ENCODE measurements around the gene STXBP4.

The STXBP4 gene

DNA sequence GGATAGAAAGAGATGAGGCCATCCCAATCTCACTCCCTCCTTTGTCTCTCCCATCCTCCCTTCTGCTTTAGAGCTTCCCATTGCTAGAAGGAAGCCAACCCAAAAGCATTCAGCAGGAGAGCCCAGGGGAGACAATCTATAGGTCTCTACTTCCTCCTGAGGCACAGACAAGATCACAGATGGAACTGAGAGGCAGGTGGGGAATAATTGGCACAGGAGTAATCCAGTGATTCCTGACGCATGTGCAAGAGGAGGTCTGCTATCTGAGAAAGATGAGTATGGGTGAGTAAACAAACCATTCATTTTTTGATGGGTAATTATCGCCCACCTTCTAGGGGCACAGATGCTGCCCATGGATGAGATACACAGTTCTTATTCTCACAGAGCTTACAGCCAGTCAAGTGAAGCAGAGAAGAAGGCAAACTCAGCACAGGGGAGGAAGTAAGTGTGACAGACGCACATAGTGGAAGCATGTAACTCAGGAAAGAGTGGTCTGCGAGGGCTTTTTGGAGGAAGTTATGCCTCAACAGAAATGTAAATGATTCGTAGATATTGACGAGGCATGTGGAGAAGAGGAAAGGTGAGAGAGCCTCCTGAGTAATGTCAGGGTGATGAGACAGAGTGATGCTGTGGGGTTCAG is 207.3 kb downstream of the STXBP4 start:
- DNase-seq = no peak

DNA sequence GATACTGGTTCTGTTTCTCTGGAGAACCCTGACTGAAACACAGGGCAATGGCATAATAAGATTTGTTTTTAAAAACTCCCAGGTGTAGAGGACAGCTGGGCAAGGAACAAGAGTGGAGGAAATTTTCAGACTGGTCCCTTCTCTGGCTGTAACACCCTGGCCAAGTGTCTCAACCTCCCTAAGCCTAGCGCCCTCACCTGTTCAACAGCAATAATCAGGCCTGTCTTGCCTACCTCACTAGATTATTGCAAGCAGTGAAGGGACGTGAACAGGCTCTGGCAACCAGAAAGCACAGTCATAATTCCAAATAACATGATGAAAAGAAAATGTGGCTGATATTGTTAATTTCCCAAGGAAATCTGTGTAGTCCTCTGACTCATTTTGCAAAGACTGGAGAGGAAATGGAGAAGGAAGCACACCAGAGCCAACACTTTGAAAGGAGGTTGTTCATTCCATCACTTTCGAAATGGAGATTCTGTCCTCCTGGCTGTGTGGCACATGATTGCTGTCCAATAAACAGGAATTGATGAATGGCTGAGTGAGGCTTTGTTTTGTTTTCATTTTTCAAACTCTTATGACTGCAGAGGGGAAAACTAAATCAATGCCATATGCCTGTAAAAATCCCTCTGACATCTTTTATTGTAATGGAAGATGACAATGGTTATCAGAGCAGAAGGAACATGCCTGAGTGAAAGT is 208.7 kb downstream of the STXBP4 start:
- DNase-seq = no peak

DNA sequence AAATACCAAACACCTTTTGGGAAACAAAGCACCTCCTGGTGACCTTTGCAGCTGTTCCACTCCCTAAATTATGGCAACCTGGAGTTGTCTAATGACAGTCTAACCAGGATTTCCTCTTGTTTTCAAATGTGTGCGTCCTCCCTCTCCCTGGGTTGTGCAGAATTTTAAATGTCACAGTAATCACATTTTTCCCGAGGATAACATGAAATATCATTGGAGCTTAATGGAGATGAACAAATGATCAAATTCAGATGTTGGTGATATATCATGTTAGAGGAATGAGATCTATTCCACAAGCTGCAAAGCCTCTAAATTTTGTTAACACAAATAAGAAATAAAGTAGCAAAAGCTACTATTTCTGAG is 209.3 kb downstream of the STXBP4 start:
- no peak for DNase-seq

DNA sequence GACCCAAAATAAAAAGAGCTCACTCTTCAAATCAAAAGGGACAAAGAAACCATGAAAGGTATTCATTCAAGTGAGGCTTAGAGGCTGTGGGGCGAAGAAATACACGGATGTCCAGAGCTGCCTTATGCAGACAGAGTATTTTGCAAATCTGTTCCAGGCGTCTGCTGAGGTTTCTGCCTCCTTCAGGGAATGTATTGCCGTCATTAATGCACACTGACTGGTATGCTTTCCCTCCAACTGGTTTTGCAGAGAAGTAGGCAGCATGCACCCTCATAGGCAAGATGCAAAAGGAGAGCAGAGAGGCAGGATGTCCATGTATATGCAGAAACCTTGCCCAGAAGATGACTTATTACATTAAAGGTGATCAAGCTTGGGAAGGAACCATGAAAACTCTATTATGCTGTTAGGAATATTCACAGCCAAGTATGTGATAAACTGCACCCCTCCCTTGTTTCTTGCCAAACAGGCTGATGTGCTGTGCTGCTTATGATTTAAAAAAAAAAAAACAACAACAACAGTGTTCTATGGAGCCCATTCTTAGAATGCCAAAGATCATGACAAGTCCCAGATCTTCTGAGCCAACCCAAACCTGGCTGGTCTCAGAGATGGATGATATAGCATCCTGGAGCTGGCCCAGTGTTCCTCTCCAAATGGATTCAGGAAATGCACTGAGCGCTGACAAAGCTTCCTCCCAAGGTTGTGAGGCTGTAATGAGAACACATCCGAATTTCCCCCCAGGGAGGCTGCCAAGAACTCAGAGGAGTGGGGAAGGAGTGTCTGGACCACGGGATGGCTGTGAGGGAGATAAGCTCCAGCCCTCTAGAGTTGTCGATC is 218.6 kb downstream of the STXBP4 start:
- no peak for DNase-seq

DNA sequence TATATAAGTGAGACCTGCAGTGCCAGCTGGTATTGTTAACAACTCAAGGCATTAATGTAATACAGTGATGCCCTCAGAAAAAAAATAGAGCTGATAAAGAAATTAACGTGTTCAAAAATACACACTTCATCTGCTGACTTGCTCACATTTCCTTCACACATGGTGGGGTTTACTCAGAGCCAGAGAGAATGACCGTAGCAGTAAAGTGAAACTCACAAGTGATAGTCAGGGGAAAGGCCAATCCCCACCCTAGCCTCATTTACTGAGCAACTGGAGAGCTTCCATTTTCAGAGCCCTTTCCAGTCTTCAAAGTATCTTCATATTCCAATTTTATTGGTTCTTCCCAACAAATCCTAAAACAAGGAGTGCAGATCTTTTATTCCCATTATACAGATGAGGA is 222.2 kb downstream of the STXBP4 start:
- DNase-seq = no peak

DNA sequence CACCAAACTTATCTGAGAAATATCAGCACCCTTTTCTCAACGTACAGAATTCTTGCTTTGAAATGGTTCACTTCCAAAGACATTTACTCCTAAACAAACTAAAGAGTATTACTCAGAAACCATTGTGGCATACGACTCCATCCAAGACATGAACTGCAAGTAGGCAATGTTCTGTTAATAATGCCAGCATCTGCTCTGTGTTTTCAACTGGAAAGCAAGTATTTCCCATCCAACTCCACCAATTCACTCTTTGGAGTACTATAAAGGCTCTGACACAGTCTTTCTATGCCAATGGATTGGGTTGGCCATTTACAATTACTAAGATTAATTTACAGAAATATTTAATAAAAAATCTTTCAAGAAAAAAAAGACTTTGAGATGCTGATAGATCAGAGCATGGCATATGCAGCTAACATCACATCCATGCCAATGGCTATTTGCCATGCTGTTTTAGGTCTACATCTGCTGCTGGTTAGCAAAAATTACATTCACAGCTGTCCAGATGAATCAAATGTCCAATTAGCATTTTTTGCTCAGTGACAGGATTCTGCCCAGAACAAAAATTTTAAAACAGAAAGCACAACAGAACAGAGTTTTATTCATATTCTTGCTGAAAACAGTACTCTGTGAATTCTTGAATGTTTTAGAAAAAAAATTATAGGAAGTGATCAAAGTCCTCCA is 230.3 kb downstream of the STXBP4 start:
- DNase-seq = no peak

DNA sequence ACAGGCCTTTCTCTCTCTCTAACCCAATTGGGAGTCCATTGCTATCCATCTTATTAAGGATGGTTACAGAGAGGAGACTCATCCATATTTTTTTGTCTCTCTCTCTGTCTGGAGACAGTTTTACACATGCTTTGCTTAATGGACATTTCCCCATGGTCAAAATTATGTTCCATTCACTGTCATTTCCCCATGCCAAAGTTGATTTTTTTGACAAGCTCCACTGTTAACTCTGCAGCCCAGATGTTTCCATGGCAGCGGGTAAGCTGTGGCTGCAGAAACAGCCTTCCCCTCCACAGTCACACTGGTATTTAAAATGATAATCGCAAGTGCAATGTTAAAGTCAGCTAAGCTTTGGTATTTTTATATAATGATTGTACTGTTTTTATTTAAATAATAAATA is 232.3 kb downstream of the STXBP4 start:
- no peak for DNase-seq

DNA sequence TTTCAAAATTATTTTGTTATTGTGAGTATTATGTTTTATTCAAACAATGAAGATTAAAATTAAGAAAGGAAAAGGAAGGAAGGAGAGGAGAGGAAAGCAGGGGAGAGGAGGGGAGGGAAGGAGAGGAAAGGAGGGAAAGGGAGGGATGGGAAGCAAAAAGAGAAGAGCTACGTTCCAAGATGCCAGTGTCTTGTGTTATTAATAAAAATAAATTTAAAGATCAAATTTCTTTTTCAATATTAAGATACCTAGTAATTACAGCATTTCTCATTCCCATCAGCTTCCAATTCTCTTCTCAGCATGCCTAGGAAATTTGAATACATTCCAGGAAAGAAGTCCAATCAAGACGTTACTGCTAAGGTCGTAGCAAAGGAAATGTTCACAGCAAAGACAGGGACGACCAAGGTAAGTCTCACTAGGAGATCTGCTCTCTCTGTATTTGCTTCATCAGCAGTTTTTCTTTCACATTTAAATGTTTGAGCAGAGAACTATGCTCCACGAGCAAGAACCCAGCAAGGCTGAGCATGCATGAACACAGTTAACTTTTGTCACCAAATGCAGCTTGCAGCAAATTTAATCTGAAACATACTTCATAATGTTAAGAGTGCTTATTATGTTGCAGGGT is 232.9 kb downstream of the STXBP4 start:
- DNase-seq = no peak

DNA sequence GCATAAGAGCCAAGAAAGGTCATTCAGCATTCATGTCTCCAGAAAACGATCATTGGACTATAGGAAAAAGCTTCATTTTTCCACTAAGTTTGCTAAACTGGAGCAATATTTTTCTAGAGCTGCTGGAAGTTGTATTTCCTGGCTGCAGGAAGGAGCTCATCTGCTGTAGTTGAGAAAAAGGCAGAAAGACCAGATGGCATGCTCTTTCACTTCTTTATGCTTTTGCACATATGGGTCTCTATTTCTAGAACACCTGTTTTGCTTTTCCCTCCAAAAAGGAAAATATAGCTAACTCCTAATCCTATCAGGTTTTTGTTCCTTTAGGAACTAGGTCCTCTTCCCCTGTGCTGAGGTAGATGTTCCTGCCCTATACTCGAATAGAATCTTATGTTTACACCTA is 234.3 kb downstream of the STXBP4 start:
- DNase-seq = no peak

DNA sequence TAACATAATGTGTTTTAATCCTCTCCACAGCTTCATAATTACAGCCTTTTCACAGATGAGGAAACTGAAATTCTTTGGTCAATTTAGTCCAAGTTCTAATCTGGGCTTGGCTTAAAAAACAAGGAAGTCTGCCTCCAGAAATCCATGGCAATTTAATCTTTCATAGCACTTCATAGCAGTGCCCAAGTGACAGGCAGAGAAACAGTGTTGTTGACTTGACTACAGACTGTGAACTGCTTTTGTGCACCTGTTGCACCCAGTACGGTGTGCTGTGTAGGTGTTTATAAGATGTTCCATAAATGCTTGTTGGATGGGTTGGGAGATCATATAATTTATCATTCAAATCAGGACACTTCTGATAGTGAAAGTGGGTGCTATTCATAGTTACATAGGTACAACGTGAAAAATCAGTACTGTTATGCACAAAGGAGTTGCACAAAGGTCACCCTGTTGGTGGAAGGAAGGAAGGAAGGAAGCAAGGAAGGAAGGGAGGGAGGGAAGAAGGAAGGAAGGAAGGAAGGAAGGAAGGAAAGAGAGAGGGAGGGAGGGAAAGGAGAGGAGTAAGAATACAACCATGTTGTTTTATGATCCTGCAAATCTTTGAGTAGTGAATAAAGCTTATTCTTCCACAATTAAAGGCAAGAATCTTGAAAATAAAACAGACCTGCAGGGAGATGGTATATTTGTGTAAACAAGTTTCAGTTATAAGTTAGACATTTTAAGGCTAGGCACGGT is 239.7 kb downstream of the STXBP4 start:
- DNase-seq = no peak

DNA sequence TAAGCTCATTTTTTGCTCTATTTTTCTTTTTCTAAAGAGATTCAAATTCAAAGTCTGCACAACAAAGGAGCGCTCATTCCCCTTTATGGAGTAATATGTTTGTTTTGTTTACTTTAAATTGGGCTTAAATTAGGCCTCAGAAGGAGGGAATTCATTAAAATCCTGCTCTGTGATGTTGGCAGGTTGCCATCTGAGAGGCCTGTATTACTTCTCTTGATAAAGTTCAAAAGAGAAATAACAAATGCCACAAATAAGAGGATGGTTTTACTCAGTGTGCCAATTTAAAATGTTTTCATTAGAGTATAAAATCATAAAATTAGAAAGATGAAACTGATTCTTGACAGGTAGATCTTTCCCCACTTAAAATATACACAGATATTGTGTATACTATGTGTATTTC is 241.7 kb downstream of the STXBP4 start:
- no peak for DNase-seq

DNA sequence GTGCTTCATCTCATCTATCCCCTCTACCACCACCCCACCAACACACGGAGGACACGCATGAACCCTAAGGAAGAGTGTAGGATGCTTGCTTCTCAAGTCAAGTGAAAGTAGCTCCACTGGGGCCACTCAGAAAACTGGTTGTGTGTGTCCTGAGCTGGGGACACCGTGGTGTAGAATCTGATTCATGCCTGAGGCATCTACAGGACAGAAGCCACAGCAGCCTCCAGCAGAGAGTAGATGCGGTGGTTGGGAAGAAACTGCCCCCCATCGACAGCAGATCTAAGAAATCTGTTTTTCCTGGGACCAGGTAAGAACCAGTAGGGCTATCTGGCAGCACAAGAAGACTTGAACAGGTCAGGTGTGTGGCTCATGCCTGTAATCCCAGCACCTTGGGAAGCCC is 244.3 kb downstream of the STXBP4 start:
- no peak for DNase-seq

DNA sequence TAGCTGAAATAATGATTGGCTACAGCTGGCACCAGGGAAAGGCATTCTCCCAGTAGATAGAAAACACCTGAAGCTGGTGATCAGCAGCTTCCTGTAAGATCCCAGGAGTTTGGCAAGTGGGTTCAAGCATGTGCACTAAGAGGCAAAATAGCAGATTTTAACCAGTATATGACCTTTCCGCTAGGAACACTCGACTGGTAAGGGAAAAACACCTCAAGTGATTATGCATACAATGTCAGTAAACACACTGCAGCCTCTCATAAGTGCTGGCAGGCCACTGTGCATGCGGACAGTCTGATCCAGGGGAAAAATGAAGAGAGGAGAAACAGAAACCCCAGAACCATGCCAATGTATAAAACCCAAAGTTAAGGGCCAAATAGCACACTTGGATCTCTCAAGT is 247.1 kb downstream of the STXBP4 start:
- no peak for DNase-seq

DNA sequence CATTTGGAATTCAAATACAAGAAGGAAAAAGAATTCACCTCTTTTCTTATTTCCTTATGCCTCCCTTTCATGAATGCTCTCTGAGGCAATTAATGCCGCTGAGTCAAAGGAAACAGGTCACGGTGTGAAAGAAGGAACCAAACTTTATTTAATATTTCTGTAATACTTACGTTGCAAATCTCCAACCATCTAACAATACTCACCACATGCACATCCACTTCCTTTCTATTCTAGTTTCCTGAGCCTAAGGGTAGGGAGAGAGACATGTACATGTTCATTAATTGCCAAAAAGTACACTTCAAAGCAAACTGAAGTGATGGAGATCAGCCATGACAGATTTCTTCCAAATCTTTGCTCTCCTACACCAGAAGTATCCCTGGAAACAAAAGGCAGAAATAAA is 248.3 kb downstream of the STXBP4 start:
- no peak for DNase-seq

DNA sequence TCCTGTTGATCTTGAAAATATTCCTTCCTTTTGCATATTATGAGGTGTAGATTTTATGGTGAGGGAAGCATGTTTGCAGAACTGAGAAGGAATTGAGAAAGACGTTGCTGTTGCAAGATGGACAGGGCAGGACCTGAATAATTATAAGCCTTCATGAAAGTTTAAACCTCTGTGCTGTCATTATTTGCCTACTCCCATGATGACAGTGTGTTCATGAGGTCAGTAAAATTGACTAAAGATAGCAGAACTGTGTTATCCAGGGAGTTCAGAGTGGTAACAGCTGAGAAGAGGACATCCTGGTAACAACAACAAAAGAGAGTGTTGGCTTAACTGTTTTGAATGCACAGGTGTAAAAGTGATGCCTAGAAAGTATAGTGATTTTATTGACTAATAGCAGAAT is 250.9 kb downstream of the STXBP4 start:
- no peak for DNase-seq

DNA sequence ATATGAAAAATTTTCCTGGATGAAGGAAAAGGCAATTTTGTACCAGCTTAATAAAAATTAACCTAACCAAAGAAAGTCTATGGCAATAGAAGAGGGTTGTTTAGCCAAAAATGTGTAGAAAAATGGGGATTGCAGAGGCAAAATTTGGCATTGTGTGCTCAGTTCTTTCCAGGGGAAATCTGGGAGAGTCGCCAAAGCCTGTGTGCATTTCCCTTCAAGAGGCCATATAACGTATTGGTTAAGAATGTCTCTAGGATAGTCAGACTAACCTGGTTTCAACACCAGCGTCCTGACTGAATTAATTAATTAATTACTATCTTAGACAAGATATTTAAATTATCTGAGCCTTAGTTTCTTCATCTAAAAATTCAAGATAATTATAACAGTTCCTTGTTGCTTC is 251.4 kb downstream of the STXBP4 start:
- no peak for DNase-seq

Data from NCI-H510A (cell line).